ENCODE results near the gene CALCA. TPM values are rescaled to one million over a fixed set of nuclear protein-coding genes. Genes with fewer than 3 reads are reported as not detected.
A peak's percentile ranks its signal among the peaks of the same experiment; 100 is the strongest.
"Not testable (repeated sequence)": the region's sequence is repeated elsewhere in the genome, so short reads cannot be mapped to it uniquely, and the experiment has no call there.

The CALCA gene
- total and polyA plus RNA-seq, 8 donors = not detected

- H3K9me3 ChIP-seq = peaks cover 0 to 8% (median 3%) of the 10 kb centered on the region in 4 donors
- no peak overlapping the region for H3K27ac ChIP-seq
- no peak overlapping the region for H3K4me3 ChIP-seq
- no peaks in the 10 kb centered on the region for H3K36me3 ChIP-seq
- H3K4me1 ChIP-seq = no peaks in the 10 kb centered on the region
- no peak for DNase-seq
- H3K27me3 ChIP-seq = no peaks in the 10 kb centered on the region
- intact Hi-C loops (cut with DNase I; ENCODE audit: low total_unique reads) = no loop called here
- TF ChIP-seq EP300 (IDR thresholded peaks at IDR 0.05) (no peak), CTCF (IDR thresholded peaks at IDR 0.05) (no peak), POLR2A (IDR thresholded peaks at IDR 0.05) (no peak), POLR2AphosphoS5 (IDR thresholded peaks at IDR 0.05) (no peak)
Measured at GRCh38 chr11:15010865-15011264, 38.7 kb upstream of the CALCA start.

DNA sequence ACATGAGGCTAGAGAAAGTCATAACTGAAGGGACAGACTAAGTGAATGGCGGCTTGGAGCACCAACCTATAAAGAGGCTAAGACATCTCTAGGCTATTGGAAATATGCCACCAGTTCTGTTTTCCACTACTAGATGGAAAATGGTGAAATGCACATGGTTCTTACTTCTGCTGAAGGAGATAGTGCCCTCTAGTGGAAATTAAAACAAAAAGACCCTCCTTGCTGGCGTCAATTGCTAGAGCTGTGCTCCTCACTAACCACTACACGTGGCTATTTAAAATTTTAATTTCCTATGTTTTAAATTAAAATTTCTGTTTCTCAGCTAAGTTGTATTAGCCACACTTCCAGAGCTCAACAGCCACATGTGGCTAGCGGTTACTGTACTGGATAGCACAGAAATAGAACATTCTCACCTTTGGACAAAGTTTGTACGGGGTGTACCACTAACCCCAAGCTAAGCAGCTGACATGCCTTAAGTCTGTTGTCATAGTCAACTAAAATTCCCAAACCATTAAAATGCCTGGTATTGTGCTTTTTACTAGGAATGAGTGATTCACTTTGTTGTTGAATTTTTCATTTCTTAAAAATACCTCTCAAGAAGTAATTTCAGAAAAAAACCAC, 34.1 kb upstream of the CALCA start:
- DNase-seq = peak in 1 of 2 donors; percentile 12
- WGBS, 5 donors = 50 to 55% (median 52%) methylated on average over 5 of the region's 5 CpGs
- Histone ChIP-seq H3K4me3 (no peak overlapping the region), H3K9me3 (peaks cover 0 to 4% (median 1%) of the 10 kb centered on the region in 4 donors), H3K27ac (no peak overlapping the region), H3K27me3 (no peaks in the 10 kb centered on the region), H3K4me1 (no peaks in the 10 kb centered on the region), H3K36me3 (no peaks in the 10 kb centered on the region)
- intact Hi-C loops (cut with DNase I; ENCODE audit: low total_unique reads) = no loop called here
- TF ChIP-seq POLR2AphosphoS5 (IDR thresholded peaks at IDR 0.05) = no peak
- no peak for TF ChIP-seq POLR2A (IDR thresholded peaks at IDR 0.05)
- no peak for TF ChIP-seq EP300 (IDR thresholded peaks at IDR 0.05)
- TF ChIP-seq CTCF (IDR thresholded peaks at IDR 0.05) = no peak

- H3K36me3 ChIP-seq; H3K4me1 ChIP-seq; H3K27me3 ChIP-seq; H3K4me3 ChIP-seq; intact Hi-C loops (cut with DNase I; ENCODE audit: low total_unique reads); H3K9me3 ChIP-seq; H3K27ac ChIP-seq; DNase-seq: not testable (repeated sequence)
- 49 to 67% (median 65%) methylated on average over 3 of the region's 3 CpGs for WGBS, 5 donors
Measured at GRCh38 chr11:14988133-14988532, 16.0 kb upstream of the CALCA start.

- no peak overlapping the region for H3K27ac ChIP-seq
Measured at GRCh38 chr11:14981507-14981906, 9.4 kb upstream of the CALCA start.

More at GRCh38 chr11:14981507-14981906, 9.4 kb upstream of the CALCA start:
- Histone ChIP-seq H3K27me3 (peaks cover 0 to 19% (median 0%) of the 10 kb centered on the region in 3 donors), H3K36me3 (no peaks in the 10 kb centered on the region), H3K9me3 (no peaks in the 10 kb centered on the region), H3K4me3 (no peak overlapping the region), H3K4me1 (no peaks in the 10 kb centered on the region)
- intact Hi-C loops (cut with DNase I; ENCODE audit: low total_unique reads) = no loop called here
- no peak for TF ChIP-seq POLR2AphosphoS5 (IDR thresholded peaks at IDR 0.05)
- TF ChIP-seq EP300 (IDR thresholded peaks at IDR 0.05) = no peak
- TF ChIP-seq CTCF (IDR thresholded peaks at IDR 0.05) = no peak
- TF ChIP-seq POLR2A (IDR thresholded peaks at IDR 0.05) = no peak
- DNase-seq = no peak
- 52 to 74% (median 69%) methylated on average over 1 of the region's 1 CpG for WGBS, 5 donors
